Endodermal cell (in vitro differentiated cells): ENCODE measurements around the gene SURF2. TPM values are rescaled to one million over a fixed set of nuclear protein-coding genes. Genes with fewer than 3 reads are reported as not detected.

ENCODE experiments used
- DNase-seq: peaks from one replicate; pipeline ENCODE4 v3.0.0-alpha.2; 2017
- H3K27ac ChIP-seq: 2 replicates; pipeline ENCODE4 v1.5.1; 2013; ENCODE audit warnings: mild to moderate bottlenecking, low read depth, low read length, moderate library complexity
- H3K27me3 ChIP-seq: 2 replicates; pipeline ENCODE4 v1.6.1; 2013; ENCODE audit warnings: mild to moderate bottlenecking, low read length, moderate library complexity; ENCODE audit not compliant: insufficient read depth, control insufficient read depth, poor library complexity, severe bottlenecking
- H3K36me3 ChIP-seq: 2 replicates; pipeline ENCODE4 v1.7.0; 2013; ENCODE audit warnings: mild to moderate bottlenecking, low read length, moderate library complexity; ENCODE audit not compliant: control insufficient read depth, insufficient read depth
- H3K4me1 ChIP-seq: one replicate; pipeline ENCODE4 v1.7.0; 2013; ENCODE audit warnings: low read length; ENCODE audit not compliant: control insufficient read depth, insufficient read depth
- H3K4me3 ChIP-seq: 2 replicates; pipeline ENCODE4 v1.5.1; 2013; ENCODE audit warnings: mild to moderate bottlenecking, low read length, moderate library complexity
- H3K9ac ChIP-seq: 2 replicates; pipeline ENCODE4 v1.6.1; 2013; ENCODE audit warnings: mild to moderate bottlenecking, low read length, moderate library complexity; ENCODE audit not compliant: poor library complexity, severe bottlenecking; ENCODE audit errors: extremely low read depth
- H3K9me3 ChIP-seq: 2 replicates; pipeline ENCODE4 v1.6.1; 2013; ENCODE audit warnings: mild to moderate bottlenecking, low read length, moderate library complexity; ENCODE audit not compliant: control insufficient read depth
- H3K27ac Mint-ChIP-seq: 2 replicates; pipeline ENCODE4 v1.8.0; 2020; ENCODE audit warnings: mixed read lengths
- H3K27me3 Mint-ChIP-seq: 2 replicates; pipeline ENCODE4 v1.8.0; 2021; ENCODE audit warnings: mild to moderate bottlenecking, mixed read lengths; ENCODE audit not compliant: insufficient read depth
- H3K36me3 Mint-ChIP-seq: 2 replicates; pipeline ENCODE4 v1.8.0; 2020; ENCODE audit warnings: low read depth, mixed read lengths
- H3K4me1 Mint-ChIP-seq: 2 replicates; pipeline ENCODE4 v1.8.0; 2020; ENCODE audit warnings: mixed read lengths
- H3K4me3 Mint-ChIP-seq: 2 replicates; pipeline ENCODE4 v1.8.0; 2020; ENCODE audit warnings: mild to moderate bottlenecking, moderate library complexity, mixed read lengths
- H3K9me3 Mint-ChIP-seq: 2 replicates; pipeline ENCODE4 v1.8.0; 2020; ENCODE audit warnings: mild to moderate bottlenecking, mixed read lengths
- WGBS, 2 experiments: methylation state at CpG; one replicate each; pipeline versions ENCODE4 v1.1.5 to v1.1.7; 2013; ENCODE audit warnings: missing lambda C conversion rate in 2 of 2, mixed read lengths in 1 of 2; ENCODE audit not compliant: insufficient coverage in 1 of 2, insufficient read length in 1 of 2; 5-methylcytosine and 5-hydroxymethylcytosine counted together
- total RNA-seq, 2 donors: library from RNA; stranded (reverse); fragmentation: NEBNext Ultra II Directional in 1 of 2; extraction: Animal tissue kit (Norgen Biotek cat#: 25700) in 1 of 2; gene quantifications; 2 replicates in 1 of 2; 3 replicates in 1 of 2; pipeline ENCODE4 v1.2.1, GENCODE V29; 2021
- TF ChIP-seq, protein P1 (sequence below): fragments of 200-600 bp; sonication (generic); conservative IDR thresholded peaks from 2 replicates; pipeline ENCODE4 v1.5.0; 2021; ENCODE audit warnings: antibody characterized with exemption, mild to moderate bottlenecking

The SURF2 gene
- total RNA-seq, 2 donors from 2014 or later, result 18.0 to 25.9 TPM

- DNase-seq, result peak; percentile 98
- H3K27ac ChIP-seq, result peak within 1 kb of the TSS; percentile 66
- peak within 1 kb of the TSS; percentile 89 for H3K9ac ChIP-seq
- H3K27me3 ChIP-seq, result no peaks in the 10 kb centered on the region
- no peaks in the 10 kb centered on the region for H3K9me3 Mint-ChIP-seq
- H3K9me3 ChIP-seq, result no peaks in the 10 kb centered on the region
- peaks cover 63% of the 10 kb centered on the region for H3K36me3 Mint-ChIP-seq
- peaks cover 6% of the 10 kb centered on the region for H3K4me1 ChIP-seq
- H3K4me3 Mint-ChIP-seq, result peak within 1 kb of the TSS; percentile 97
- peaks cover 15% of the 10 kb centered on the region for H3K4me1 Mint-ChIP-seq
- H3K4me3 ChIP-seq, result peak within 1 kb of the TSS; percentile 95
- TF ChIP-seq, protein P1, sequence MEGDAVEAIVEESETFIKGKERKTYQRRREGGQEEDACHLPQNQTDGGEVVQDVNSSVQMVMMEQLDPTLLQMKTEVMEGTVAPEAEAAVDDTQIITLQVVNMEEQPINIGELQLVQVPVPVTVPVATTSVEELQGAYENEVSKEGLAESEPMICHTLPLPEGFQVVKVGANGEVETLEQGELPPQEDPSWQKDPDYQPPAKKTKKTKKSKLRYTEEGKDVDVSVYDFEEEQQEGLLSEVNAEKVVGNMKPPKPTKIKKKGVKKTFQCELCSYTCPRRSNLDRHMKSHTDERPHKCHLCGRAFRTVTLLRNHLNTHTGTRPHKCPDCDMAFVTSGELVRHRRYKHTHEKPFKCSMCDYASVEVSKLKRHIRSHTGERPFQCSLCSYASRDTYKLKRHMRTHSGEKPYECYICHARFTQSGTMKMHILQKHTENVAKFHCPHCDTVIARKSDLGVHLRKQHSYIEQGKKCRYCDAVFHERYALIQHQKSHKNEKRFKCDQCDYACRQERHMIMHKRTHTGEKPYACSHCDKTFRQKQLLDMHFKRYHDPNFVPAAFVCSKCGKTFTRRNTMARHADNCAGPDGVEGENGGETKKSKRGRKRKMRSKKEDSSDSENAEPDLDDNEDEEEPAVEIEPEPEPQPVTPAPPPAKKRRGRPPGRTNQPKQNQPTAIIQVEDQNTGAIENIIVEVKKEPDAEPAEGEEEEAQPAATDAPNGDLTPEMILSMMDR, result no peak
- 7 to 11% methylated on average over 17 to 70 of the region's 70 CpGs for WGBS, 2 experiments
- peak within 1 kb of the TSS; percentile 97 for H3K27ac Mint-ChIP-seq
- peaks cover 52% of the 10 kb centered on the region for H3K36me3 ChIP-seq
- no peaks in the 10 kb centered on the region for H3K27me3 Mint-ChIP-seq
Observed at GRCh38 chr9:133335924-133336811, 20.2 kb upstream of the SURF2 start, which contains the start of gene SURF6. TSS of gene SURF6 (minus strand) at chr9:133336188. CDS start at chr9:133336132, 56 bp downstream.

DNA sequence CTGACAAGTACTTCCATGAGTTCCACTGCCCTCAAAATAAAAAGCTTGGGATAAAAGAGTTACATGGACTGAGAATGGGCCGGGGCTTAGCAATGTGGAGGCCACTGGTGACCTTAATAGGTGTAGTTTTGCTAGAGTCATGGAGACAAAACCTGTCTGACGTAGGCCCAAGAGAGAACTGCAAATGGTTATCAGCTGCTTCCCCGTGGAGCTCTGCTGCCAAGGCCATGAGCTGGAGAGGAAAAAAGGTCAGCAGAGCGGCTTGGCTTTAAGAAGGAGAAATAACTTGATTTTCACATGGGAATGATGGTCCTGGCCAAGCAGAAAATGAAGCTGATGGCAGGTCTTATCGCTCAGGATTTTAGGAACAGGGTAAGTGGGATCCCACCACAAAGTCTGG is 16.7 kb upstream of the SURF2 start:
- Histone ChIP-seq H3K27ac (no peak overlapping the region), H3K27me3 (no peaks in the 10 kb centered on the region), H3K36me3 (peaks cover 52% of the 10 kb centered on the region), H3K9ac (no peak overlapping the region), H3K4me1 (peaks cover 4% of the 10 kb centered on the region), H3K4me3 (no peak overlapping the region), H3K9me3 (no peaks in the 10 kb centered on the region)
- 87 to 94% methylated on average over 5 of the region's 5 CpGs for WGBS, 2 experiments
- TF ChIP-seq, protein P1, result no peak
- no peaks in the 10 kb centered on the region for H3K9me3 Mint-ChIP-seq
- H3K4me1 Mint-ChIP-seq, result peaks cover 6% of the 10 kb centered on the region
- no peaks in the 10 kb centered on the region for H3K27me3 Mint-ChIP-seq
- no peak for DNase-seq
- H3K27ac Mint-ChIP-seq, result no peak overlapping the region
- H3K4me3 Mint-ChIP-seq, result no peak overlapping the region
- H3K36me3 Mint-ChIP-seq, result peaks cover 57% of the 10 kb centered on the region

- no peak overlapping the region for H3K4me3 Mint-ChIP-seq
- no peaks in the 10 kb centered on the region for H3K27me3 ChIP-seq
- H3K36me3 ChIP-seq, result peaks cover 54% of the 10 kb centered on the region
- peaks cover 4% of the 10 kb centered on the region for H3K4me1 Mint-ChIP-seq
- no peak for DNase-seq
- H3K4me3 ChIP-seq, result no peak overlapping the region
- H3K36me3 Mint-ChIP-seq, result peaks cover 64% of the 10 kb centered on the region
- no peaks in the 10 kb centered on the region for H3K9me3 Mint-ChIP-seq
- H3K27me3 Mint-ChIP-seq, result no peaks in the 10 kb centered on the region
- no peak overlapping the region for H3K27ac Mint-ChIP-seq
- H3K9me3 ChIP-seq, result no peaks in the 10 kb centered on the region
- no peak overlapping the region for H3K27ac ChIP-seq
- TF ChIP-seq, protein P1, result no peak
- 100% methylated on average over 2 to 3 of the region's 3 CpGs for WGBS, 2 experiments
- no peak overlapping the region for H3K9ac ChIP-seq
- H3K4me1 ChIP-seq, result no peaks in the 10 kb centered on the region
Observed at GRCh38 chr9:133340256-133340655, 16.1 kb upstream of the SURF2 start.
